HG03108 (cell line): ENCODE results near the gene OLFM4.
"Not testable (repeated sequence)": the region's sequence is repeated elsewhere in the genome, so short reads cannot be mapped to it uniquely, and the experiment has no call there.

ENCODE experiments used
- ATAC-seq: cut with Tn5 transposase; IDR thresholded peaks from one replicate; pipeline ENCODE4 v1.9.1; 2021; ENCODE audit warnings: moderate library complexity; ENCODE audit not compliant: unreplicated experiment

OLFM4 gene

GRCh38 chr13:53014018-53014417 is 14.6 kb upstream of the OLFM4 start:
- ATAC-seq = not testable (repeated sequence)

GRCh38 chr13:53014495-53015443 is 13.8 kb upstream of the OLFM4 start:
- ATAC-seq = no peak

GRCh38 chr13:53015971-53016370 is 12.6 kb upstream of the OLFM4 start:
- no peak for ATAC-seq

- no peak for ATAC-seq
Measured at GRCh38 chr13:53017433-53017970, 11.1 kb upstream of the OLFM4 start.

GRCh38 chr13:53018690-53019647 is 9.6 kb upstream of the OLFM4 start:
- no peak for ATAC-seq

GRCh38 chr13:53020764-53021335 is 7.8 kb upstream of the OLFM4 start:
- ATAC-seq = no peak

GRCh38 chr13:53023246-53023645 is 5.4 kb upstream of the OLFM4 start:
- no peak for ATAC-seq

- no peak for ATAC-seq
Measured at GRCh38 chr13:53028063-53028462, 550 bp upstream of the OLFM4 start.

GRCh38 chr13:53032849-53033248 is 4.2 kb downstream of the OLFM4 start:
- no peak for ATAC-seq

GRCh38 chr13:53038993-53039392 is 10.4 kb downstream of the OLFM4 start:
- no peak for ATAC-seq

- ATAC-seq = no peak
Measured at GRCh38 chr13:53041968-53042516, 13.4 kb downstream of the OLFM4 start.

- ATAC-seq = no peak
Measured at GRCh38 chr13:53042877-53043276, 14.3 kb downstream of the OLFM4 start.

GRCh38 chr13:53043398-53043797 is 14.8 kb downstream of the OLFM4 start:
- no peak for ATAC-seq

GRCh38 chr13:53045189-53045588 is 16.6 kb downstream of the OLFM4 start:
- no peak for ATAC-seq

GRCh38 chr13:53048880-53049279 is 20.3 kb downstream of the OLFM4 start:
- ATAC-seq = no peak

GRCh38 chr13:53050151-53050550 is 21.5 kb downstream of the OLFM4 start:
- ATAC-seq = no peak

GRCh38 chr13:53052675-53053074 is 24.1 kb downstream of the OLFM4 start:
- no peak for ATAC-seq

GRCh38 chr13:53054569-53054968 is 26.0 kb downstream of the OLFM4 start:
- no peak for ATAC-seq

- ATAC-seq = no peak
Measured at GRCh38 chr13:53058065-53058679, 29.6 kb downstream of the OLFM4 start.

- no peak for ATAC-seq
Measured at GRCh38 chr13:53060840-53061490, 32.4 kb downstream of the OLFM4 start.
